Kidney epithelial cell (primary cell): Measurements from ENCODE around the gene MLN. TPM values are rescaled to one million over a fixed set of nuclear protein-coding genes. Genes with fewer than 3 reads are reported as not detected.

Source experiments
- DNase-seq: peaks from one replicate; pipeline ENCODE4 v3.0.0-alpha.2; 2010; ENCODE audit warnings: low read depth
- H3K27me3 ChIP-seq: 2 replicates; pipeline ENCODE4 v1.6.0; 2011; ENCODE audit warnings: low read length; ENCODE audit not compliant: control insufficient read depth, insufficient read depth
- H3K36me3 ChIP-seq: 2 replicates; pipeline ENCODE4 v1.5.1; 2011; ENCODE audit warnings: low read length; ENCODE audit not compliant: control insufficient read depth, insufficient read depth
- H3K4me3 ChIP-seq: 2 replicates; pipeline ENCODE4 v1.5.1; 2011; ENCODE audit warnings: low read depth, mild to moderate bottlenecking, control low read depth, low read length
- CTCF ChIP-seq: IDR thresholded peaks from 2 replicates; pipeline ENCODE4 v1.5.1; 2011; ENCODE audit warnings: mild to moderate bottlenecking, moderate library complexity, low read length, control low read depth, inconsistent platforms; ENCODE audit not compliant: insufficient read depth, poor library complexity, severe bottlenecking
- total RNA-seq: library from RNA; depleted of rRNA; stranded (reverse); fragments of >200 nt; gene quantifications from 2 replicates; pipeline ENCODE4 v1.2.3, GENCODE V29; 2015

The MLN gene
- total RNA-seq, 1 donor from 2014 or later, result not detected

GRCh38 chr6:33746651-33747100 is 57.1 kb downstream of the MLN start, which contains the start of gene IP6K3:
TSS of gene IP6K3 (minus strand) at chr6:33746905. CDS start at chr6:33735476, 11,429 bp downstream.
- no peak for TF ChIP-seq CTCF
- H3K36me3 ChIP-seq, result no peaks in the 10 kb centered on the region
- peaks cover 2% of the 10 kb centered on the region for H3K27me3 ChIP-seq
- H3K4me3 ChIP-seq, result peak within 1 kb of the TSS; percentile 15
- no peak for DNase-seq

GRCh38 chr6:33746036-33746600 is 57.7 kb downstream of the MLN start:
- peak; percentile 6 for TF ChIP-seq CTCF
- Histone ChIP-seq H3K4me3 (peak overlapping the region; percentile 15), H3K27me3 (peaks cover 2% of the 10 kb centered on the region), H3K36me3 (no peaks in the 10 kb centered on the region)
- no peak for DNase-seq

GRCh38 chr6:33745548-33745947 is 58.3 kb downstream of the MLN start:
- Histone ChIP-seq H3K4me3 (no peak overlapping the region), H3K36me3 (no peaks in the 10 kb centered on the region), H3K27me3 (peaks cover 2% of the 10 kb centered on the region)
- TF ChIP-seq CTCF, result no peak
- DNase-seq, result no peak

- H3K36me3 ChIP-seq, result no peaks in the 10 kb centered on the region
- peaks cover 2% of the 10 kb centered on the region for H3K27me3 ChIP-seq
- DNase-seq, result no peak
- H3K4me3 ChIP-seq, result no peak overlapping the region
- no peak for TF ChIP-seq CTCF
These were observed 58.8 kb downstream of the MLN start for GRCh38 chr6:33744895-33745546.

Other genes with a start within 250 kb of the MLN start
- 21.7 and 23.9 TPM in 2 replicates for gene BAK1, start 223.7 kb downstream of the MLN start, total RNA-seq
- 147 and 176 TPM in 2 replicates for gene ITPR3, start 182.7 kb downstream of the MLN start, total RNA-seq
- 32.0 and 38.4 TPM in 2 replicates for gene UQCC2, start 92.3 kb downstream of the MLN start, total RNA-seq
- 0.29 and 1.6 TPM in 2 replicates for gene IP6K3, start 57.1 kb downstream of the MLN start, total RNA-seq
- gene LEMD2, start 14.9 kb downstream of the MLN start, total RNA-seq, result 78.0 and 80.6 TPM in 2 replicates